GM18873 (cell line): Measurements from ENCODE around the gene RANBP10.
"Not testable (repeated sequence)": the region's sequence is repeated elsewhere in the genome, so short reads cannot be mapped to it uniquely, and the experiment has no call there.

Source experiments
- ATAC-seq: cut with Tn5 transposase; IDR thresholded peaks from one replicate; pipeline ENCODE4 v1.9.1; 2021; ENCODE audit warnings: mild to moderate bottlenecking, moderate library complexity, moderate number of reproducible peaks; ENCODE audit not compliant: unreplicated experiment, low FRiP score

RANBP10 gene

DNA sequence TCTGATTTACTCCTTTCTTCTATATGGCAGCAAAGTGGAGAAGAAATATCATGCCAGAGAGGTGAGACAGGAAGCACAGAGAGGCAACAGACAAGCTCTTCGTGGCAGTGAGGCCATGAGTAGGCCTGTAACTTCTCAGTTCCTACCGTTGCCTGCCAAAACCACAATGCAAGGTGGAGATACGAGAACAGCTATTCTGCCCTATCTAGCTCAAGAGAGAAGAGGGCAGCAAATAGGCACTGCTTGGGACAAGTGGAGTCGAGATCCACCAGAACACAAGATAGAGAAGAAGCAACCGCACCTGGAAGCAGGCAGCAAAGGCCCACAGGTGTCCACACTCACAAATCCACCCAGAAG, 24.8 kb downstream of the RANBP10 start:
- no peak for ATAC-seq

DNA sequence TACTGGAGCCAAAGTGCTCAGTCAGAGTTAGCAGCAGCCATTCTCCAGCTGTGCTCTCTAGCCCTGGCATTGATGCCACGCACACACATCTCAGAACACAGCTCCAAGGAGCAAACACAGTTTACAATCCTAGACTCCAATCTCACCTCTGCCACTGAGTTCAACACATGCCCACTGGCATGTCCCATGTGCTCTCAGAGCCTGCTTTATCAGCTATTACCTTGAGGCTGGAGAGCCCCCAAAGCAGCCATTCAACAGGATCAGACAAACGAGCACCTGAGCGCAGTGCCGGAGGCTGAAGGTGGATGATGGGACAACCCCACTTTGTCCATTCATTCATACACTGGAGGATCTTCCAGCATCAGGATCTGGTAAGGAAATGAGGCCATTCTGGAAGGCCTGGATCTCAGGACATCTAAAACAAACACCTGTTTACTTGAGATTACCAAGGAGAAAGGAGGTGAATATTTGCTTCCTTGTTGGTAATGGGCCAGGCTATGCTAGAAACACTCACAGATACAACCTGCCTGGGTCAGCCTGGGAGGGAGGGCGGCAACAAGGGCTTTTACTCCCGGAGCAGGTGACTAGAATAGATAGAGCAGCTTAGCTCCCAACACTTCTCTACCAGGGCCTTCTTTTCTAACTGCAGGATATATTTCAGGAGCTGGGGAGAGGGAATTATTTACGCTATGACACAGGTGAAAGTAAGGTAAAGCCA, 25.4 kb downstream of the RANBP10 start:
- ATAC-seq = no peak

DNA sequence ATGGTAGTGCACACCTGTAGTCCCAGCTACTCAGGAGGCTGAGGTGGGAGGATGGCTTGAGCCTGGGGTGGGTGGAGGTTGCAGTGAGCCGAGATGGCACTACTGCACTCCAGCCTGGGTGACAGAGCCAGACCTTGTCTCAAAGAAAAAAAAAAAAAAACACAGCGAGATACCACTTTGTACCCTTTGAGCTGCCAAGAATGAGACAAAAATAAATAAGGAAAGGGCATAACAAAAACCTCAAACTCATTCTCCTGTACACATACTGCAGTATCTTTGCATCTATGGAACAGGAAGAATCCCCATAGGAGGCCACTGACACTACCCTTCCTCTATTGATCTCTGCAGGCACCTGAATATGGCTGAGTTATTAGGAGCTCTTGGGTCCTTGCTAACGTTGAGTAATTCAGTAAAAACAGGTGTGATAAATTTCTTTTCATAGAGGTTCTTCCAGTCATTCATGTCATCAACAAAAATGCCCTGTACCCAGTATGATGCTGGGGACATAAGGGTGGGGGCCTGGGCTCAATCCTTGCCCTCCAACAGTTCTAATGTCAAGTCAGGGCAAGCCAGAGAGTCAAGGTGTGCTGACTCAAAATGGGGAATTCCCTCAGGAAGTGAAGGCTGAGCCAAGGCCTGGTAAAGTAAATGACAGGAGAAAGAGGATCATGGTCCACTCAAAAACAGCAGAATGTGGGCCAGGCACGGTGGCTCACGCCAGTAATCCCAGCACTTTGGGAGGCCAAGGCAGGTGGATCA, 26.9 kb downstream of the RANBP10 start:
- ATAC-seq = no peak

DNA sequence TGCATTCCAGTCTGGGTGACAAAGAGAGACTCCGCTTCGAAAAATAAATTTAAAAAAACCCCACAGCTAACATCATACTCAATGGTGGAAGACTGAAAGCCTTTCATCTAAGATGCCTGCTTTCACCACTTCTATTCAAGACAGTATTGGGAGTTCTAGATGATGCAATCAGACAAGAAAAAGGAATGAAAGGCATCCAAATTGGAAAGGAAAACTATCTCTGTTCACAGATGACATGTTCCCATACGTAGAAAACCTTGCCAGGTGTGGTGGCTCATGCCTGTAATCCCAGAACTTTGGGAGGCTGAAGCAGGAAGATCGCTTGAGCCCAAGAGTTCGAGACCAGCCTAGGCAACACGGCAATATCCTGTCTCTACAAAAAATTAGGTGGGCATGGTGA, 31.1 kb downstream of the RANBP10 start:
- ATAC-seq = no peak

DNA sequence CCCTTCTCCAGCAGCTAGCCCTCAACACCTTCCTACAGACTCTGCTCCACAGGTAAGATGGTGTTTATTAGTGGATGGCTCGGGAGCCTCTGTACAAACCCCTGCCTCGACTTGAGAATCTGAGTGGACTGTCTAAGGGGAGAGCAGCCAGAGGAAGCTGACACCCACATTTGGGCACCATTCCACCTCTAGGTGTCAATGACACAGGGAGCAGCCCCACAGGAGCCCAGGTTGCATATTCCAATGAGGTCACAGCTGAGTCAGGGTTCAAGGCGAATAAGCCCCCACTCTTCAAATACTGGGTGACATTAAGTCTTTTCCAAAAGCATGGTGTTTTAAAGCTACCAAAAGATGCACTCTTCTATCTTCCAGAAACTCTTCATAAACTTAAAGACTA, 31.9 kb downstream of the RANBP10 start:
- ATAC-seq = no peak

DNA sequence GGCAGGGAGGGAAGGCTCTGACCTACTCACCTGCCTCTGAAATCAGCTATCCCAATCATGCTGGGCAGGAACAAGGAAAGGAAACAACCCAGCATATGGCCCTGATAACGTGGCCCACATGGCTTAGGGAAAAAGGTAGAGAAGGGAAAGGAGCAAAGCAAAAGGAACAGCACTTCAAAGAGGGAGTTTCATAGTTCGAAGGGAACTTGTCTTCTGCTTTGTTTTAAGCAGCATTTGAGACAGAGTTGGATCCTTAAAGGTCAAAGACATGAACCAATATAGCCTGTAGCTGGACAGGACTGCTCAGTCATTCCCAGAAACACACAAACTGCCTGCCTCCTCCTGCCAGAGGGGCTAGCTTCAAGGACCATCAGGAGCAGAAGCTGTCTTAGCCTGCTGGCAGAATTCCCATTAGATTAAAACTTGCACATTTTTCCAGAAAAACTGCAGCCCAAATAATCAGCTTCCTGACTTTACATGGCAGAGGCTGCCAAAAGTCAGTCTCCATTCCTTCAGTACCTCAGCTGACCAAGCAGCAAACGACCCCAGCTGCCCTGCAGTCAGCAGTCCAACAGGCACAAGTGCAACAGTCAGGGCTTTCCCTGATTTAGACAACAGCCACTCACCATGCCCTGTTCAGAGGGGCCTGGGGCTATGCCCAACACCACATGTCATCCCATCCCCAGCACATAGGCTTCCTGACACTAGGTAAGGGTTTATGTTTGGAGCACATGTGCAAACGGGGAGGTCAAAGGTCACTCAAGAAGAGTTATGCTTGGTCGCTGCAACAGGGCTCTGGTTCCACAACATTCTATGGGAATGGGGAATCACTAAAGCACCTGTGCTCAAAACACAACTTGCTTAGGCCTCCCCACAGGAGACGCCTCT, 32.5 kb downstream of the RANBP10 start:
- ATAC-seq = no peak

DNA sequence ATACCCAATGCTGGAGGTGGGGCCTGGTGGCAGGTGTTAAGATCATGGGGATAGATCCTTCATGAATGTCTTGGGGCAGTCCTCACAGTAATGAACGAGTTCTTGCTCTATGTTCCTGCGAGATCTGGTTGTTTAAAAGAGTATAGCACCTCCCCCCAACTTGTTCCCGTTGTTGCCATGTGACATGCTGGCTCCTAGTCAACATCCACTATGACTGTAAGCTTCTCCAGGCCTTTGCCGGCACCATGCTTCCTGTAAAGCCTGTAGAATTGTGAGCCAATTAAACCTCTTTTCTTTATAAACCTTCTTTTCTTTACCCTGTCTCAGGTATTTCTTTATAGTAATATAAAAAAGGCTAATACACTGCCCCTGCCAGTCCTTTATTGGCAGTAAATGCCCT, 33.3 kb downstream of the RANBP10 start:
- ATAC-seq = no peak

DNA sequence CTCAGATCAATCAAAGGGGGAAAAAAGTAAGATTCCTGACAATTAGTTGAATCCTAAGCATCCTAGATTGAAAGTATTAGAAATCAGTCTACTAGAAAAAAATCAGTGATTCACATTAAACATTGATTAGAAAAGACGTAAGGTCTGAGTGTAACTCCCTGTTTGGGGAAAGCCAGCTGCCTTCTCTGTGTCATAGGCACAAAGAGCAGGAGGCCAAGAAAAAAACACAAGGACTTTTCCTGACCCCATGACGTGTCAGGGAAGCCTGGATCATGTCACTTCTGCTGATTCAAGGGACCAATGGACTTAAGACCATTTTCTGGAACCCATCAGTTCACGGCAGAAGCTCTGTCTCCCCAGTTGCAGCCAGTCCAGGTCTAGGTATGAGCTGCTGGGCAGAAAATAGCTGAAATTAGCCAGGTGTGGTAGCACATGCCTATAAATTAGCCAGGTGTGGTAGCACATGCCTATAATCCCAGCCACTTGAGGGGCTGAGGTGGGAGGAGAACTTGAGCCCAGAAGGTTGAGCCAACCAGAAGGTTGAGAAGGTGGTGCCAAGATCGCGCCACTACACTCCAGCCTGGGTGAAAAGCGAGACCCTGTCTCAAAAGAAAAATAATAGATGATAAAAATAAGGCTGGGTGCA, 35.9 kb downstream of the RANBP10 start:
- ATAC-seq = no peak

DNA sequence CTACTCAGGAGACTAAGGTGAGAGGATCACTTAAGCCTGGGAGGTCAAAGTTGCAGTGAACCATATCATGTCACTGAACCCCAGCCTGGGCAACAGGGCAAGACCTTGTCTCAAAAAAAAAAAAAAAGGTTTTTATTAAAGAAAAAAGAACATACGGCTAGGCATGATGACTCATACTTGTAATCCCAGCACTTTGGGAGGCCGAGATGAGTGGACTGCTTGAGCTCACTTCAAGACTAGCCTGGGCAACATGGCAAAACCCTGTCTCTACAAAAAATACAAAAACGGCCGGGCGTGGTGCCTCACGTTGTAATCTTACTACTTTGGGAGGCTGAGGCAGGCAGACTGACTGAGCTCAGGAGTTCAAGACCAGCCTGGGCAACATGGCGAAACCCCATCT, 38.4 kb downstream of the RANBP10 start:
- no peak for ATAC-seq

DNA sequence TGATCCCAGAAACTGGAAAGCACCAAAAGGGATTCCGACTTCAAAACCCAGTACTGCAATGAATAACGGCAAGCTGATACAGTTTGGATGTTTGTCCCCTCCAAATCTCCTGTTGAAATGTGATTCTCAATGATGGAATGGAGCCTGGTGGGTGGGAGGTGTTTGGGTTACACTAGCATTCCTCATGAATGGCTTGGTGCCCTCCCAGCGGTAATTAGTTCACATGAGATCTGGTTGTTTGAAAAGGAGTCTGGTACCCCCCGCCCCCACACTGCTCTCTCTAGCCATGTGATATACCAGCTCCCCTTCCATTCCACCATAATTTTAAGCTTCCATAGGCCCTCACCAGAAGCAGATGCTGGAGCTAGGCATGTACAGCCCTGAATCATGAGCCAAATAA, 40.1 kb downstream of the RANBP10 start:
- no peak for ATAC-seq

DNA sequence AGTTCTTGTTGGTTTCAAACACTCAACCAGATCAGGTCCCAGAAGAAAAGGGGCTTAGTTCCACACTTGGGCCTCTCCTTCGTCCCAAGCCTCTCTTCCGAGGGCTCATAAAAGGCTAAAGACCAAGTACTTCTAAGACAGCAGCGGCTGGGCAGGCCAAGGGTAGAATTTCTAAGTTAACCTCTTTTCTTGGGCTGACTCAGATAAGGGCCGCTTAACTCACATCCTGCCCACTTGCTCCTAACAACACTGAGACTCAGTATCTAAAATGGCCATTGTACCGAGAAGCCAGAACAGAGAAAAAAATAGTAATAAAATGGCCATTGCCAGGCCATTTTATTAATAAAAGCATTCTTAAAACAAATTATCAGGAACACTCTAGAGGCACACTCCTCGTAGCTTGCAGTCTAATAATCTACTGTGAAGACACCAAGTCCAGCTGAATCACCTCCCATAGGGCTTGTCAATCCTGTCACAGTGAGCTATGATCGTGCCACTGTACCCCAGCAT, 42.1 kb downstream of the RANBP10 start:
- ATAC-seq = no peak

DNA sequence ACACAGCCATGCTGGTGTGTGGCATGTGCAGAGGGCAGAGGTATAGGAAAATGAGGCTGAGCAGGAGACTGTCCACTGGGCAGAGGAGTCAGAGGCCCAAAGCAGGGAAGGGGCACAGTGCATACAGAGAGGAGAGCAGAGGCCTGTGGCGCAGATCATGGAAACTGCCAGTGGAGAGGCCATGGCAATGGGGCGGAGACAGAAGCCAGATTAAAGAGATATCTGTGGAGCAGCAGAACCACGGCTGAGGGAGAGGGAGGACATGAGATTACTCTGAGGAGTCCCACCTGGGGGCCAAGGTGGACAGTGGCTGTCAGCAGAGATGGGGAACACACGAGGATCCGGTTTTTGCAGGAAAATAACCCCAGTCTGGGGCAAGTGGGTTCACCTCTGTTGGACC, 43.3 kb downstream of the RANBP10 start:
- no peak for ATAC-seq

DNA sequence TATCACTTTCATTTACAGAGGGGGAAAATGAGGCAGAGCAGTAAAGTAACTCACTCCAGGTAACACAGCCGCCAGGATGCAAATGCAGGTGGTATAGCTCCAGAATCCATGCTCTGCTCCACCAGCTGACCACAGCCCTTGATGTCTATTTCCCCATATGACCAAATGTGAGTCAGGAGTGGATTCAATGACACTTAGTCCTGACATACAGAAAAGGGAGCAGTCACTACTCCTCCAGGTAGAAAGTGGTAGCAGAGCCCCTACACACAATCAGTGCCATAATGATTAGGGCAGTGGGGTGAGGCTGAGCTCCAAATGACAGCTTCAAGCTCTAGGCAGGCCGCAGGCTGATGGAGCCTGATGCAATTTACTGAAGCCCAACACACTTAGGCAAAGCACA, 44.0 kb downstream of the RANBP10 start:
- ATAC-seq = no peak

DNA sequence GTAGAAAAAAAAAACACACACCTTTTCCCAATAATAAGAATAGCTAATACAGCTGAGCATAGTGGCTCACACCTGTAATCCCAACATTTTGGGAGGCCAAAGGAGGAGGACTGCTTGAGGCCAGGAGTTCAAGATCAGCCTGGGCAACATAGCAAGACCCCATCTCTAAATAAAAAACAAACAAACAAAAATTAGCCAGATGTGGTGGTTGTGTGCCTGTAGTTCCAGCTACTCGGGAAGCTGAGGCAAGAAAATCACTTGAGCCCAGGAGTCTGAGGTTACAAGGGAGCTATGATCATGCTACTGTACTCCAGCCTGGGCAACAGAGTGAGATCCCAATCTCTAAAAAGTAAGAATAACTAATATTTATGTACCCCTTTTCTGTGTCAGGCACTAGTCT, 44.4 kb downstream of the RANBP10 start:
- ATAC-seq = no peak

DNA sequence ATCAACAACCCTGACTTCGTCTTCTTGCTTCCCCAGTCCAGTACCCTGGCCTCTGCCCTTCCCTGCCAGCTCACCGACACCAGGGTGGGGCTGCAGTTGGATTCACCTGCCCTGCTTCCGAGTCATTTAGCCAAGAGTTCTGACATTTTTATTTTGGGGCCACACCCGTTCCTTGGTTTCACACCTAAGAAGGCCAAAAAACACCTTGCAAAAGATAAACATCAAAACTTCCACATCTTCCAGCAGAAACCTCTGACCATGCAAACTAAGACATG, 45.5 kb downstream of the RANBP10 start:
- no peak for ATAC-seq

DNA sequence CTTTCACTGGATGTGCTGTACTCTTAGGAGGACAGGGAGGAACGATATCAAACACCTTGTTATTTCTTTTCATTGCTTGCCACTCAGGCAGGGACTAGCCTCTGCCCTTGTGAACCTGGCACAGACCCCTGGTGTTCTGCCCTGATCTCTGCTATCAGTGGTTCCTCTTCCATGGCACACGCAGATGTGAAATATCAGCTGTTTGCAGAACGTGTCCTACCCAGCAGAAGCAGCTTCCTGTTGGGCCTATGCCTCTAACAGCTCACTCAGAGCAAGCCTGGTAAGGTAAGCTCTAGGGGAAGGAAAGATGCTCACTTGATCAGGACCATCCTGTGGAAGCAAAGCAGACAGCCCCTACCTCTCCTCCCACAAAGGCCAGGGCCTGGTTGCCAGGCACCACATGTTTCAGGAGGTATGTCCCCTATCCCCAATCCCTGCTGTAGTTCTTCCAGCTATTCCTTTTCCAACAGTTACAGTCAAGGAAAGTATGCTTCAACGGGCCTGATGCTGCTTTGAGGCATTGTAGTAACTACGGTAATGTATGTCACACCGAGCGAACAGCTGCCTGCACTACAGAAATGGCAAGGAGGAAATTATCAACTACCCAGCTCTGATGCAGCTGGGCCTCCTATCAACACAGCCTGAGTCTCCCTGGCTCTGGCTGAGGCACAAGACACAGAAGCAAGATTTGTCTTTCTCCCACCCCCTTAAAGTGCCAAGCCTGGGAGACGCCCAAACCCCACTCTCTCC, 46.0 kb downstream of the RANBP10 start:
- no peak for ATAC-seq

DNA sequence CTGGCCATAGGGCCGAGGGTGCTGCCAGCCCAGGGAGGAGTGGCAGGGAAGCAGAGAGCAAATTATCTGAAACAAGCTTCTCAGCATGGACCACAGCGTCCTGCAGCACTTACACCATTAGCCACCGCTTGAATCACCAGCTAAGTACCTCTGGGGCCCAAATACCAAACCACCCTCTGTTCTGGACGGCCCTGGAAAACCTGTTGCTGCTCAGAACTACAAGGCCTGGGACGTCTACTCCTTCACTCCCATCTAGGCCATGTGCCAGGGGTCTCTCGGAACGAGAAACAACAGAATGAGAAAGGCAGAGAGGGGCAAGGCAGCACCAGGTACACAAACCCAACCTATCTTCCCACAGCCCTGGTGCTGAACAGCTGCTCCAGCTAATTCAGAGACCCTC, 47.4 kb downstream of the RANBP10 start:
- ATAC-seq = no peak

DNA sequence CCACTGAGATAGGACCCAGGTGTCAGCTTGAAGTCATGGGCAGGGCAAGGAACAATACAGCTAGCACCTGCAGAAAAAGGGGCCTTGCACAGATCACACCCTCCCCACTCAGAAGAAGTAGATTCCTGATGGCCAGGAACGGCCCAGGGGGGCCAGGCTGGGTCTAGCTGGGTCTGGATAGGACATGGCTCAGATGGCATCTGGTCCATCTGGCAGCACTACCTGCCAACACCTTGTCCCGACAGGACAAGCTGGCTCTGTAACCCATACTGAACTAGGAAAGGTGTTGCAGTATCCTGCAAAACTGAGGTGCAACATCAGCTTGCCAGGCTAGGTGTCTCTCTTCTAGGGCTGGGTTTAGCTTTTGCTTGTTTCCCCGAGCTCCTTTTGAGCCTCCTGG, 48.4 kb downstream of the RANBP10 start:
- ATAC-seq = no peak

DNA sequence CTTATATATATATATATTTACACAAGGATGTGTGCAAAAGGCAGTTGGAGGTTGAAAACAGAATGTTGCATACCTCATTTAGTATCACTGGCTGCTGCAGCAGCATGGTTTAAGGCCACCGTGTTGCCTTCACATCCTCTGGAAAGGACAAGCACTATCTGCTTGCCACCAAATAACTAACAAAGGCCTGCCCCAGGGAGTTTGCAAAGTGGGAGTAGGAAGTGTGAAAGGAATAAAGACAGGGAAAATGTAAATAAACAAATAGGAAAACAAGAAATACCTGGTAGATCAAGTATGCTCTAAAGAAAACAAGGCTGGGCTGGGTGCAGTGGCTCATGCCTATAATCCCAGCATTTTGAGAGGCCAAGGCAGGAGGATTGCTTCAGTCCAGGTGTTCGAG, 53.7 kb downstream of the RANBP10 start:
- ATAC-seq = no peak

DNA sequence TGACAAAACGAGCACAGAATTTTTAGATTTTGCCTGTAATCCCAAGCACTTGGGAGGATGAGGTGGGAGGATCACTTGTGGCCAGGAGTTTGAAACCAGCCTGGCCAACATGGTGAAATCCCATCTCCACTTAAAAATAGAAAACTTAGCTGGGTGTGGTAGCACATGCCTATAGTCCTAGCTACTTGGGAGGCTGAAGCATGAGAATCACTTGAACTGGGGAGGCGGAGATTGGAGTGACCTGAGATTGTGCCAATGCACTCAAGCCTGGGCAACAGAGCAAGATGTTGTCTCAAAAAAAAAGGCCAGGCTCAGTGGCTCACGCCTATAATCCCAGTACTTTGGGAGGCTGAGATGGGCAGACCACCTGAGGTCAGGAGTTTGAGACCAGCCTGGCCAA, 55.0 kb downstream of the RANBP10 start:
- ATAC-seq = not testable (repeated sequence)
